Large intestine (tissue), 3 donors: ENCODE measurements around the gene PCED1A. TPM values are rescaled to one million over a fixed set of nuclear protein-coding genes. Genes with fewer than 3 reads are reported as not detected.

Source experiments
- DNase-seq, 2 donors: peaks; one replicate each; pipeline versions ENCODE4 v3.0.0 to v3.0.0-alpha.2; 2013
- H3K27ac ChIP-seq: one replicate; pipeline ENCODE4 v1.5.1; 2013; ENCODE audit warnings: low read length
- H3K27me3 ChIP-seq: 2 replicates; pipeline ENCODE4 v1.6.1; 2013; ENCODE audit warnings: low read length; ENCODE audit not compliant: control insufficient read depth, insufficient read depth
- H3K36me3 ChIP-seq: 2 replicates; pipeline ENCODE4 v1.6.1; 2013; ENCODE audit warnings: low read length; ENCODE audit not compliant: control insufficient read depth, insufficient read depth
- H3K4me1 ChIP-seq: one replicate; pipeline ENCODE4 v1.6.1; 2013; ENCODE audit warnings: low read length; ENCODE audit not compliant: control insufficient read depth, insufficient read depth
- H3K4me3 ChIP-seq: one replicate; pipeline ENCODE4 v1.5.1; 2013; ENCODE audit warnings: low read length
- H3K9me3 ChIP-seq: one replicate; pipeline ENCODE4 v1.6.1; 2013; ENCODE audit warnings: mild to moderate bottlenecking, low read depth, low read length, moderate library complexity; ENCODE audit not compliant: control insufficient read depth
- WGBS: methylation state at CpG from one replicate; pipeline ENCODE4 v1.1.5; 2013; ENCODE audit warnings: low lambda C conversion rate; ENCODE audit not compliant: insufficient coverage; 5-methylcytosine and 5-hydroxymethylcytosine counted together
- polyA plus RNA-seq: library from polyadenylated mRNA; unstranded; fragments of 120-200 nt; gene quantifications from one replicate; pipeline ENCODE4 v1.2.1, GENCODE V29; 2013

Gene PCED1A
- polyA plus RNA-seq, 1 donor = 43.4 TPM

DNA sequence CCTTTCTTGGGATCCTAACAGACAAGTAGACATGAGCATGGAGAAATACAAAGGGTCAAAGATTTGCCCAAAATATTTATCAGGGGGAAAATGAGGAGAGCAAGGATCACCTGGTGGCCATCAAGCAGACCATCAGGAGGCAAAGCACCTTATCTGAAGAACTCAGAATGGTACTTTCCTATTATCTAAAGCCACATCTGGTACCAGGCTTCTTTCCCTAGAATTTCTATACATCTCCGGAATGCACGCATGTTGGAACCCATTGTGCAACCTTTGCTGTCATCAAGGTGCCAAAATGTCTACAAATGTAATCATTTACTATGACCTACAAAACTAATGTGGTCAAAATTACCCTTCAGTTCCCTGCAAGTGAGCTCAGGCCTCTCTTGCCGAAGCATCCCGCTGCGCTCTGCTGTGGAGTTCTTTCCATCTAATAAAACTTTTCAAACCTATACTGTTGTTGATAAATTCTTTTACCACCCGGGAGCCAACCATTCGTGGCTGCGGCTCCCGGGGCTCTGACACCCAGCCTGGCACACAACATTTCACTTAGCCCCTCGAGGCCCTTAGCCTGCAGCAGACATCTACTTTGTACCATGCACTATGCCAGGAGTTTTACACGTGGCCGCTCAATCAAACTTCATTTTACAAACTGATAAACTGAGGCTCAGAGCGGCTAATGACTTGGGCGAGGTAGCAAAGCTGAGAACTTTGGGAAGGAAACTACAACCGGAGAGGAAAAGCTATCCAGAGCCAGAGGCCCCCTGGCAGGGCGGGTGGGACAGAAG, 36.2 kb downstream of the PCED1A start:
- H3K4me1 ChIP-seq = peaks cover 2% of the 10 kb centered on the region
- WGBS = no CpG with 5 or more reads among the region's 16 CpGs
- H3K9me3 ChIP-seq = no peaks in the 10 kb centered on the region
- H3K36me3 ChIP-seq = no peaks in the 10 kb centered on the region
- no peak for DNase-seq
- H3K4me3 ChIP-seq = no peak overlapping the region
- H3K27me3 ChIP-seq = peaks cover 91% of the 10 kb centered on the region
- H3K27ac ChIP-seq = no peak overlapping the region

DNA sequence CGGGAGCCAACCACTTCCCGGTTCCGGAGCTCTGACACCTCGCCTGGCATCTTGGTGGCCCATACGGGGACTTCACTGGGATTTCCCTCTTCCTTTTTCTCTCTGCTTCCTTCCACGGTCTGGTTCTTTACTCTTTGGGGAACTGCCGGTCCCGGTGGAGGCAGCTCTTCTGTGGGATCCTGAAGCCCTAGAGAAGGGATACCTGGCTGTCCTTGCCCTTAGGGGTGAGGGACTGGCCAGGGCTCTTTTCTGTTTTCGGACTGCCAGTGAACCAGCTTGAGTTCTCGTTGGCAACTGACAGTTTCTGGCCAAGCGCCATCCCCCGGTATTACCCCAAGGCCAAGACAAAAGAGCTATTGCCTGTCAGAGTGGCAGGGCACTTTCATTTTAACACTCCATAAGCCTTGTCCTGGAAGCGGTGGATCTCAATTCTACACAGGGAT, 39.1 kb downstream of the PCED1A start:
- H3K27me3 ChIP-seq = peaks cover 86% of the 10 kb centered on the region
- WGBS = no CpG with 5 or more reads among the region's 13 CpGs
- H3K27ac ChIP-seq = no peak overlapping the region

DNA sequence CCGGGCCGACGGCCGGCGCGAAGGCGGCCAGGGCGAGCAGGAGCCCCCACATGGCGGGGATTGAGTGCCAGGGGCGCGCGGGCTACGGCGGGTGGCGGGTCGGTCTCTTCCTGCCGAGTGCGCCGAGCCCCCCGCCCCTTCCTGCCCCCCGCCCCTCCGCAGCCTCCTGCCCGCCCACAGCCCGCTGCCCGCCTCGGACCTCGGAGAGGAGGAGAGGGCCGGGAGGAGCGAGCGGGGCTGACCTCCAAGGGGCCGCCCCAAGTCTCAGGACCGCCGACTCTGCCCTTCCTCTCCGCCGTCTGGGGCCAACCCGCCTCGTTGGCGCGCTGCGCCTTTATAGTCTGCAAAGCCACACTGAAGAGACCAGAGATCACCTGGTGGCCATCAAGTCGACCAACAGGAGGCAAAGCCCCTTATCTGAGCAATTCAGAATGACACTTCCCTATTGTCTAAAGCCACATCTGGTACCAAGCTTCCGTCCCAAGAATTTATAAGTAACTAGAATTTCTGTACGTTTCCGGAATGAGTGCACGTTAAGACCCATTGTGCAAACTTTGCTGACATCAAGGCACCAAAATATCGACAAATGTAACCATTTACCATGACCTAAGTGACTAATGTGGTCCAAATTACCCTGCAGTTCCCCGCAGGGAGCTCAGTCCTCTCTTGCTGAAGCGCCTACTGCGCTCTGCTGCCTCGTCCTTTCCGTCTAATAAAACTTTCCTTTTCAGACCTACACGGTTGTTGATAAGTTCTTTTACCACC, 39.8 kb downstream of the PCED1A start, which contains the start of gene CPXM1:
TSS of gene CPXM1 (minus strand) at position 107 of the 765 bp plus-strand sequence. CDS start at position 52, 55 bp downstream.
- peak in 1 of 2 donors; percentile 20 for DNase-seq

More for the DNA sequence above, 39.1 kb downstream of the PCED1A start:
- Histone ChIP-seq H3K36me3 (peaks cover 6% of the 10 kb centered on the region), H3K4me1 (peaks cover 2% of the 10 kb centered on the region), H3K9me3 (no peaks in the 10 kb centered on the region), H3K4me3 (no peak overlapping the region)
- DNase-seq = no peak

DNA sequence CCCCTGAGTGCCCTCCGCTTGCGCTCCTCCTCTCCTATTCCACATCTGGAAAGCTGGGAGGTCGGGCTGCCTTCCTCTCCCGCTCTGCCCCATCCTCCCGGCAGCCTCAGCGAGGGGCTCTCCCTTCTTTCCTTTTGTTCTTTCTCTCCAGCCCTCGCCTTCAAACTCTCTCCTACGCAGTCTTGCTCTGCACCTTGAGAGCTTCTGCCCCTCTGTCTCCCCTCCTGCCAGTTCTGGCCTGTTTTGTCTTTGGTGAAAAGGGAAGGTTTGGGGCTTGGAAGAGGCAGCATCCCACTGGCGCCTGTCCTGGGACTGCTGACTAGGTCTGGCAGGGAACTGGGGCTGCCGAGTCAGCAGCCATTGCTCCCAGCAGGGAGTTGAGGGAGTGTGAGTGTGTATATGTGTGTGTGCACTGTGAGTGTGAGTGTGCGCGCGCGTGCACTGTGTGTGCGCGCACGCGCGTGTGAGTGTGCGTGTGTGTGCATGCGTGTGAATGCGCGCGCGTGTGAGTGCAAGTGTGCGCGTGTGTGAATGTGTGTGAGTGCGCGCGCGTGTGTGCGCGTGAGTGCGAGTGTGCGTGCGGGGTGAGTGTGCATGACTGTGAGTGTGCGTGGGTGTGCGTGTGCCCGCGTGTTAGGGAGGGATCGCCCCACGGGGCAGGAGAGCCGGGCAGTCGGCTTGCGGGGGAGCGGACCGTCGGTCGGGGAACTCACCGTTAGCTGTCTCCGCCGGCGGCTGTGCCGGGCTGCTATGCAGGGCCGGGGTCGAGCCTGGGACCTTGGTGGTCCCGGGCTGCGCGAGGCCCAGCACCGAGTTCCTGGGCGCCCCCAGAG, 40.6 kb downstream of the PCED1A start:
- Histone ChIP-seq H3K4me3 (peak overlapping the region; percentile 36), H3K36me3 (peaks cover 6% of the 10 kb centered on the region), H3K27ac (no peak overlapping the region), H3K27me3 (peaks cover 72% of the 10 kb centered on the region), H3K9me3 (no peaks in the 10 kb centered on the region), H3K4me1 (peaks cover 2% of the 10 kb centered on the region)
- WGBS = 15% methylated on average over 4 of the region's 61 CpGs
- peak in 1 of 2 donors; percentile 18 for DNase-seq

More for the DNA sequence above, 39.8 kb downstream of the PCED1A start, which contains the start of gene CPXM1:
- Histone ChIP-seq H3K4me1 (peaks cover 2% of the 10 kb centered on the region), H3K9me3 (no peaks in the 10 kb centered on the region), H3K27ac (no peak within 1 kb of the TSS), H3K27me3 (peaks cover 80% of the 10 kb centered on the region), H3K4me3 (peak within 1 kb of the TSS; percentile 36), H3K36me3 (peaks cover 6% of the 10 kb centered on the region)
- WGBS = no CpG with 5 or more reads among the region's 52 CpGs

DNA sequence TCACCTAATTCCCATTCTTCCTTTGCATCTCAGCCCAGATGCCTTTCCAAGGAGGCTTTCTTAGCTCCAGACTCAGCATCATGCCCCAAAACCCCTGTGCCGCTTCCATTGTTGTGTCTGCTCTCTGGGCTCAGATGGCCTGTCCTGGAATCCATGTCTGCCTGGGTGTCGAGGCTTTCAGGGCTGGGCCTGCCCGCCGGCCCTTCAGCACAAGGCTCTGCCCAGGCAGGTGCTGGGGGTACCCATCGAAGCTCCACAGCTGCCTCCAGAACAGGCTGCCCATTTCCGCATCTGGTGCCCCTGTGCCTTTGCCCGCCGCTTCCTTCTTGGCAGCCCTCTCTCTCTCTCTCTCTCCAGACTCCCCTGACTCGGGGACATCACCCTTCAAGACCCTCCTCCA, 41.2 kb downstream of the PCED1A start:
- H3K4me3 ChIP-seq = peak overlapping the region; percentile 36
- H3K36me3 ChIP-seq = peaks cover 6% of the 10 kb centered on the region
- no CpG with 5 or more reads among the region's 9 CpGs for WGBS
- peaks cover 65% of the 10 kb centered on the region for H3K27me3 ChIP-seq
- DNase-seq = no peak
- H3K27ac ChIP-seq = no peak overlapping the region
- H3K4me1 ChIP-seq = peaks cover 2% of the 10 kb centered on the region
- no peaks in the 10 kb centered on the region for H3K9me3 ChIP-seq

DNA sequence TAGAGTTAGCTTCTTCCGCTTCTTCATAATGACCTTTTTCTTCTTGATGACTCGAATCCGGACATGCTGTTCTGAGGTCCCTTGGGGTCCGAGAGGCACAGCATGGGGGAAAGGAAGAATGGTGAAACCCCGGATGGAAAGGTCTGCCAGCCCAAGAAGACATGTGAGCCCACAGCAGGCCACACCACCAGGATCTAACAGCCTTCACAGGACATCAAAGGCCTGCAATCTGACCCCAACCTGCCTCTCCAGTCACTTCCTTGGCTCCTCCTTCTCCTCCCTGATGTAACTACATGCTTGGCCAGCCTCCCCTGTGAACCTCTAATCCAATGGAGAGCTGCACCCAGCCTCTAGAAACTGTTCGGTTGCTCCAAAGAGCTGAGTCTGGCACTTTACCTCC, 41.6 kb downstream of the PCED1A start:
- Histone ChIP-seq H3K36me3 (peaks cover 6% of the 10 kb centered on the region), H3K4me1 (peaks cover 2% of the 10 kb centered on the region), H3K27me3 (peaks cover 61% of the 10 kb centered on the region), H3K9me3 (no peaks in the 10 kb centered on the region), H3K4me3 (no peak overlapping the region), H3K27ac (no peak overlapping the region)
- no peak for DNase-seq
- WGBS = 80% methylated on average over 2 of the region's 6 CpGs

DNA sequence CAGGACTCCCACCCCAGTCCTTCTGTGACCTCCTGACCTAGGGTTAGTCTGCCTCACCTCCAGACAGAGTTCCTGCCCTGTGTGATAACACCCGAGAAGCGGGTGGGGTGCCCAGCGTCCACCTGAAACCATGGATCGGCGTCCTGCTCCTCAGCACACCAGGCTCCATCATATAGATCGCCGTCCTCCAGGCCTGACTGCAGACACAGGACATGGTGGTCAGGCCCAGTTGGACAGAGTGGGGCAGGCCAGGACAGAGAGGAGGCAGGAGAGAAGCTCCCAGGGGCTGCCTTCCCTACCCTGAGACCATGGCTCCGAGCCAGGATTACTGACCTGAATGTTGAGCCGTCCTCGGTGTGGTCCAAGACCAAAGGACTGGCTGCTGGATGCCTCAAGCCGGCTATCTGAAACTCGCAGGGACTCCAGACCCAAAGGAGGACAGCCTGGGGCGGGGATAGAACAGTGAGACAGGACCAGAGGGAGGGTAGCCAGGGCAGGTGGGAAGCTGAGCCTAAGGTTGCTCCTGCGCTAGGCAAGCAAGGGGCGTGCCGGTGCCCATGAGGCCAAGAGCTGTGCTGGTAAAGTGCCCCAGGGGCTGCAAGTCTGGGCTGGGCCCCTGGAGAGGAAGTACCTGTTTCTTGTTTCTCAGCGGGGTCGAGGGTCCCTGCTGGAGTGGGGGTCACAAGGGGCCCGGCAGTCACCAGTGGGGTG, 42.2 kb downstream of the PCED1A start:
- DNase-seq = no peak
- H3K4me1 ChIP-seq = peaks cover 2% of the 10 kb centered on the region
- peaks cover 55% of the 10 kb centered on the region for H3K27me3 ChIP-seq
- no peak overlapping the region for H3K27ac ChIP-seq
- peaks cover 6% of the 10 kb centered on the region for H3K36me3 ChIP-seq
- no peak overlapping the region for H3K4me3 ChIP-seq
- no CpG with 5 or more reads among the region's 19 CpGs for WGBS
- H3K9me3 ChIP-seq = no peaks in the 10 kb centered on the region

DNA sequence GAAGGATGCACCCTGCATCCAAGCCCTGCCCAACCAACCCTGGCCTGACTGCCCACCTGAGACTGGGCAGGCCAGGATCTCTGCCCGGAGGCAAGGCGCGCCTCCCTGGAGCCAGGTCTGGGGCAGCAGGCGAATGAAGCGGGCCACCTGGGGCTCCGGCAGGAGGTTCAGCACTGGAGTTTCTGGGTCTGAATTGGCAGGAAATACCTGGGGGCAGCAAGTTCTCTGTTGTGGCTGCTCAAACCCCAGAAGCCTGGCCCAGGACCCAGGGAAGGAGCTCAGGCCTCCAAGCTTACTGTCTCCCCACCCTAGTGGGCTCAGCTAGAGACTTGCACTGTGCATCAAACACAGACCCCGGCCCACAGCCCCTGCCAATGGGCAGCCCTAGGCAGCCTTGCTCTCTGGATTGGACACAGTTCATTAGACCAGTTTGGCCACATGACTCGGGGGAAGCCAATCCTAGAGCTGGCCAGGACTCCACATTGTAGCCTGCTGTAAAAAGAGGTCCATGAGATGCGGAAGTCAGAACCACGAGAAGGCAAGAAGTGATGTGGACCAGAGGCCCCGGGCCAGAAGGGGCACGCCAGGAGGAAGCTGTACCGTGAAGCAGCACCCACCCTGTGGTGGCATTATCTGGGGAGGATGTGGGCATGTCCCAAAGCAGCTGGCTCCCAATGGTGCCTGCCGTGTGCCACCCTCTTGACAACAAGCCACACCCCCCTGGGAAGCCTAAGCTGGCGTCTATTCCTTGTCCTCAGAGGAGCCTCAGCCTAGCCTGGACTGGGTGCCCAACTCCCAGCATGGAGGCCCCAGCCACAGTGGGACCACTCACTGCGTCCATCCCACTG, 43.1 kb downstream of the PCED1A start:
- H3K9me3 ChIP-seq = no peaks in the 10 kb centered on the region
- peaks cover 6% of the 10 kb centered on the region for H3K36me3 ChIP-seq
- no peak for DNase-seq
- H3K4me1 ChIP-seq = peaks cover 2% of the 10 kb centered on the region
- no CpG with 5 or more reads among the region's 16 CpGs for WGBS
- H3K4me3 ChIP-seq = no peak overlapping the region
- H3K27me3 ChIP-seq = peaks cover 48% of the 10 kb centered on the region
- H3K27ac ChIP-seq = no peak overlapping the region

DNA sequence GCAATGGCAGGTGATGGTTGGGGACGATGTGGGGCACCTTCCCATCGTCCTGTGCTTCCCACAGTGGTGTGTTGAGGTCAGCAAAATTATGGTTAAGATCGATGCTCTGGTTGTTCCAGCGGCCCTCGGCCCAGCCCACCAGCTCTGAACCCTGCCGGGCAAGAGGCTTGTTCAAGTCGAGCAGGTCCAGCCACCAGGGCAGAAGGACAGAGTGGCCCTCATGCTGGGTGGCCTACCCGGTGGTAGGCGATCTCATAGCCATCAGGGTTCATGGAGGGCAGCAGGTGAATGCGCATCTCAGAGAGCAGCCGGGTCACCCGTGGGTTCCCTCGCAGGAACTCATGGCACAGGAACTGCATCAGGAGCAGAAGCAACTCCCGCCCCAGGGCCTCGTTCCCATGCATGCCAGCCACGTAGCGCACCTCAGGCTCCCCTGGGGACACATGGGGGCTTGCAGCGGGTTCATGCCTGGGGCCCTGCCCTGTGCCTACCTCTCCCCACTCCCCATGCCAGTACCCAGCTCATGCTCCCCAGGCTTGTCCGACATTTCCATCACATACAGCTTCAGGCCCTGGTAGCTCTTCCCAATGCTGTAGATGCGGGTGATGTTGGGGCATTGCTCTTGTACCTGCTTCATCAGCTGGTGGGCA, 44.3 kb downstream of the PCED1A start:
- H3K36me3 ChIP-seq = peaks cover 6% of the 10 kb centered on the region
- no peak overlapping the region for H3K4me3 ChIP-seq
- no peak for DNase-seq
- no peaks in the 10 kb centered on the region for H3K9me3 ChIP-seq
- no peak overlapping the region for H3K27ac ChIP-seq
- peaks cover 2% of the 10 kb centered on the region for H3K4me1 ChIP-seq
- peaks cover 43% of the 10 kb centered on the region for H3K27me3 ChIP-seq
- WGBS = no CpG with 5 or more reads among the region's 20 CpGs
